Dendritic cell treated with granulocyte-macrophage colony-stimulating factor and Interleukin-4, amounts not matched to agents 40 ng/mL and 50 ng/mL, for 4 days (primary cell): ENCODE results near the gene SAMD14.

Experiments
- H3K27ac Mint-ChIP-seq: one replicate; pipeline ENCODE4 v1.8.0; 2022; ENCODE audit warnings: mild to moderate bottlenecking, mixed read lengths
- H3K27me3 Mint-ChIP-seq: one replicate; pipeline ENCODE4 v1.8.0; 2022; ENCODE audit warnings: mild to moderate bottlenecking, mixed read lengths
- H3K36me3 Mint-ChIP-seq: one replicate; pipeline ENCODE4 v1.8.0; 2022; ENCODE audit warnings: low read depth, mixed read lengths
- H3K4me1 Mint-ChIP-seq: one replicate; pipeline ENCODE4 v1.8.0; 2022; ENCODE audit warnings: low read depth, mixed read lengths
- H3K4me3 Mint-ChIP-seq: one replicate; pipeline ENCODE4 v1.8.0; 2022; ENCODE audit warnings: mild to moderate bottlenecking, moderate library complexity, mixed read lengths
- H3K9me3 Mint-ChIP-seq: one replicate; pipeline ENCODE4 v1.8.0; 2022; ENCODE audit warnings: mixed read lengths
- intact Hi-C: fragments of 100-400 bp; cut with micrococcal nuclease; formaldehyde crosslinking; loops from one replicate; pipeline ENCODE4 v1.15.0; 2022

The SAMD14 gene

GRCh38 chr17:50101346-50102163, 28.4 kb downstream of the SAMD14 start:
- Mint-ChIP-seq H3K36me3 (peaks cover 62% of the 10 kb centered on the region), H3K9me3 (no peaks in the 10 kb centered on the region), H3K4me1 (peaks cover 18% of the 10 kb centered on the region), H3K27ac (no peak overlapping the region), H3K27me3 (no peaks in the 10 kb centered on the region), H3K4me3 (no peak overlapping the region)
- intact Hi-C loops, result no loop called here

- peaks cover 57% of the 10 kb centered on the region for H3K36me3 Mint-ChIP-seq
- H3K27ac Mint-ChIP-seq, result no peak overlapping the region
- no peaks in the 10 kb centered on the region for H3K9me3 Mint-ChIP-seq
- H3K4me1 Mint-ChIP-seq, result peaks cover 24% of the 10 kb centered on the region
- H3K27me3 Mint-ChIP-seq, result no peaks in the 10 kb centered on the region
- H3K4me3 Mint-ChIP-seq, result no peak overlapping the region
- intact Hi-C loops, result no loop called here
Measured at GRCh38 chr17:50100921-50101345, 29.0 kb downstream of the SAMD14 start.

GRCh38 chr17:50100480-50100883, 29.5 kb downstream of the SAMD14 start:
- Mint-ChIP-seq H3K4me1 (peaks cover 29% of the 10 kb centered on the region), H3K9me3 (no peaks in the 10 kb centered on the region), H3K36me3 (peaks cover 57% of the 10 kb centered on the region), H3K27ac (no peak overlapping the region), H3K27me3 (no peaks in the 10 kb centered on the region), H3K4me3 (no peak overlapping the region)
- intact Hi-C loops, result no loop called here

- no peak overlapping the region for H3K27ac Mint-ChIP-seq
- H3K27me3 Mint-ChIP-seq, result no peaks in the 10 kb centered on the region
- intact Hi-C loops, result loop anchor here (10.0 kb wide), 2 partner anchors 56 to 196 kb away; partner anchors contain the start of gene PPP1R9B
- no peaks in the 10 kb centered on the region for H3K9me3 Mint-ChIP-seq
- H3K4me1 Mint-ChIP-seq, result peaks cover 43% of the 10 kb centered on the region
- H3K36me3 Mint-ChIP-seq, result peaks cover 56% of the 10 kb centered on the region
- no peak overlapping the region for H3K4me3 Mint-ChIP-seq
Measured at GRCh38 chr17:50099003-50099402, 31.0 kb downstream of the SAMD14 start.

- intact Hi-C loops, result loop anchor here (10.0 kb wide), 2 partner anchors 56 to 196 kb away; partner anchors contain the start of gene PPP1R9B
- H3K4me3 Mint-ChIP-seq, result no peak overlapping the region
- H3K36me3 Mint-ChIP-seq, result peaks cover 56% of the 10 kb centered on the region
- no peaks in the 10 kb centered on the region for H3K27me3 Mint-ChIP-seq
- peaks cover 43% of the 10 kb centered on the region for H3K4me1 Mint-ChIP-seq
- no peaks in the 10 kb centered on the region for H3K9me3 Mint-ChIP-seq
- no peak overlapping the region for H3K27ac Mint-ChIP-seq
Measured at GRCh38 chr17:50098583-50098982, 31.4 kb downstream of the SAMD14 start.

- Mint-ChIP-seq H3K4me1 (peaks cover 43% of the 10 kb centered on the region), H3K27ac (no peak overlapping the region), H3K9me3 (no peaks in the 10 kb centered on the region), H3K27me3 (peaks cover 5% of the 10 kb centered on the region), H3K36me3 (peaks cover 56% of the 10 kb centered on the region), H3K4me3 (no peak overlapping the region)
- intact Hi-C loops, result loop anchor here (10.0 kb wide), 2 partner anchors 57 to 197 kb away; partner anchors contain the start of gene PPP1R9B
Measured at GRCh38 chr17:50097926-50098325, 32.0 kb downstream of the SAMD14 start.

- Mint-ChIP-seq H3K36me3 (peaks cover 56% of the 10 kb centered on the region), H3K27me3 (peaks cover 5% of the 10 kb centered on the region), H3K4me3 (no peak overlapping the region), H3K4me1 (peaks cover 43% of the 10 kb centered on the region), H3K27ac (peak overlapping the region; percentile 12), H3K9me3 (no peaks in the 10 kb centered on the region)
- intact Hi-C loops, result loop anchor here (10.0 kb wide), 2 partner anchors 57 to 197 kb away; partner anchors contain the start of gene PPP1R9B
Measured at GRCh38 chr17:50097455-50097854, 32.5 kb downstream of the SAMD14 start.

- Mint-ChIP-seq H3K27ac (peak overlapping the region; percentile 12), H3K9me3 (no peaks in the 10 kb centered on the region), H3K36me3 (peaks cover 53% of the 10 kb centered on the region), H3K27me3 (peaks cover 5% of the 10 kb centered on the region), H3K4me1 (peaks cover 43% of the 10 kb centered on the region), H3K4me3 (no peak overlapping the region)
- intact Hi-C loops, result loop anchor here (10.0 kb wide), 2 partner anchors 58 to 198 kb away; partner anchors contain the start of gene PPP1R9B
Measured at GRCh38 chr17:50096758-50097157, 33.2 kb downstream of the SAMD14 start.

GRCh38 chr17:50096092-50096491, 33.9 kb downstream of the SAMD14 start:
- Mint-ChIP-seq H3K27me3 (peaks cover 6% of the 10 kb centered on the region), H3K36me3 (peaks cover 46% of the 10 kb centered on the region), H3K4me1 (peaks cover 43% of the 10 kb centered on the region), H3K27ac (peak overlapping the region; percentile 93), H3K4me3 (peak overlapping the region; percentile 93), H3K9me3 (no peaks in the 10 kb centered on the region)
- intact Hi-C loops, result loop anchor here (10.0 kb wide), 2 partner anchors 59 to 199 kb away; partner anchors contain the start of gene PPP1R9B

GRCh38 chr17:50095626-50096037, 34.3 kb downstream of the SAMD14 start:
- intact Hi-C loops, result loop anchor here (10.0 kb wide), 2 partner anchors 59 to 199 kb away; partner anchors contain the start of gene PPP1R9B
- H3K27ac Mint-ChIP-seq, result peak overlapping the region; percentile 93
- H3K36me3 Mint-ChIP-seq, result peaks cover 41% of the 10 kb centered on the region
- H3K9me3 Mint-ChIP-seq, result no peaks in the 10 kb centered on the region
- peaks cover 43% of the 10 kb centered on the region for H3K4me1 Mint-ChIP-seq
- peaks cover 10% of the 10 kb centered on the region for H3K27me3 Mint-ChIP-seq
- H3K4me3 Mint-ChIP-seq, result peak overlapping the region; percentile 93

GRCh38 chr17:50094753-50095619, 35.0 kb downstream of the SAMD14 start, which contains the start of gene PDK2:
Gene PDK2, plus strand, starts transcription at chr17:50095351. Its CDS starts 85 bp downstream, at chr17:50095436.
- Mint-ChIP-seq H3K27ac (peak within 1 kb of the TSS; percentile 93), H3K36me3 (peaks cover 35% of the 10 kb centered on the region), H3K4me3 (peak within 1 kb of the TSS; percentile 93), H3K9me3 (no peaks in the 10 kb centered on the region), H3K4me1 (peaks cover 43% of the 10 kb centered on the region), H3K27me3 (peaks cover 10% of the 10 kb centered on the region)
- intact Hi-C loops, result loop anchor here (10.0 kb wide), 2 partner anchors 60 to 200 kb away; partner anchors contain the start of gene PPP1R9B

GRCh38 chr17:50094243-50094752, 35.7 kb downstream of the SAMD14 start:
- intact Hi-C loops, result loop anchor here (10.0 kb wide), 2 partner anchors 61 to 201 kb away; partner anchors contain the start of gene PPP1R9B
- peaks cover 10% of the 10 kb centered on the region for H3K27me3 Mint-ChIP-seq

GRCh38 chr17:50093807-50094206, 36.2 kb downstream of the SAMD14 start:
- H3K27ac Mint-ChIP-seq, result no peak overlapping the region
- H3K27me3 Mint-ChIP-seq, result peaks cover 10% of the 10 kb centered on the region
- peaks cover 23% of the 10 kb centered on the region for H3K36me3 Mint-ChIP-seq
- intact Hi-C loops, result loop anchor here (10.0 kb wide), 2 partner anchors 61 to 201 kb away; partner anchors contain the start of gene PPP1R9B
- H3K4me1 Mint-ChIP-seq, result peaks cover 41% of the 10 kb centered on the region
- no peaks in the 10 kb centered on the region for H3K9me3 Mint-ChIP-seq
- no peak overlapping the region for H3K4me3 Mint-ChIP-seq

More at GRCh38 chr17:50094243-50094752, 35.7 kb downstream of the SAMD14 start:
- Mint-ChIP-seq H3K4me1 (peaks cover 43% of the 10 kb centered on the region), H3K4me3 (peak overlapping the region; percentile 93), H3K9me3 (no peaks in the 10 kb centered on the region), H3K27ac (peak overlapping the region; percentile 93), H3K36me3 (peaks cover 28% of the 10 kb centered on the region)
